GM21529 (cell line): ENCODE data around the gene FCRL4.
"Not testable (repeated sequence)": the region's sequence is repeated elsewhere in the genome, so short reads cannot be mapped to it uniquely, and the experiment has no call there.

Experiments
- ATAC-seq: cut with Tn5 transposase; IDR thresholded peaks from one replicate; pipeline ENCODE4 v1.9.1; 2021; ENCODE audit not compliant: unreplicated experiment

FCRL4 gene

DNA sequence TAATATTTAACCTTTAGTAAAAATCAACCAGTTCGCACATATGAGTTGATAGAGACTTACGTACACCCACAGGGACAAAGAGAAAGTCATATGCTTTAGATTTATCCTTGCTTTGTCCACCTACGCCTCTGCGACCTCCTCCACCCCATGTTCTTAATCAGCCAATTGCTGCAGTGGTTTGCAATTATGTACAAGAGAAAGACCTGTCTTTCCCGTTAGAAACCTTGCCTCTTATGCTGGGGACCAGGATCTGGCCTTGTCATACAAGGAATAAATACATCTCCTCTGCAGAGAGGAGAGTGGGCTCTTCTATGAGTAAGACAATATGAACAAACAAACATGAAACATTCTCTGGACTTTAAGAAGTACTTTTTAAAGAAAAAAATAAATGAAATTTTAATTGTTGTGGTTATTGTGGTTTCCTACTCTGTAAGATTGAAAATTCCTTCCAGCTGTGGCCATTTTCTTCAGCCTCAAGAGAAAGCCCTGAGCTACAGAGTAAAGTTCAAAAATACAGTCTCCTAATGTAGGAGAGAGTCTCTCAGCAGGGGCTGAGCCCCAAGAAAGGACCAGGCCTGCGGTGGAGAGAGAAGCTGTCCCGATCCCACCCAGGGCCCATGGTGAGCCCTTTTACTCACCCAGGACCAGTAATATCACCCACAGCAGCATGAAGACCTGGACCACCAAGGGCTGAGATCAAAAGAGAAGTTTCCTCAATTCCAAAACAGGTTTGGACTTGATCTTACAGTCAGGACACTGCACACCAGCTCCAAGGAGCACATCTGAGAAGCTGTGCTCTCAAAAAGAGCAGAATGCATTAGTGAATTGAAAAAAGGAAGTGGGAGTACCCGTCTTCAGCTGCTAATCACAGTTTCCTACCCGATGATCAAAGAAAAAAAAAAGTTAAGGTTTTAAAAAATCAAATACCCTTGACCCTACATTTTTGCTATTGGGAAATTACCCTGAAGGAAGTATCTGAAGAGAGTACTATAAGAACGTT, 45.9 kb downstream of the FCRL4 start, which contains the start of gene FCRL5:
FCRL5 (minus strand) TSS at position 822 of the 1,000 bp plus-strand sequence; CDS start at position 669, 153 bp downstream.
- ATAC-seq, result peak; percentile 73

DNA sequence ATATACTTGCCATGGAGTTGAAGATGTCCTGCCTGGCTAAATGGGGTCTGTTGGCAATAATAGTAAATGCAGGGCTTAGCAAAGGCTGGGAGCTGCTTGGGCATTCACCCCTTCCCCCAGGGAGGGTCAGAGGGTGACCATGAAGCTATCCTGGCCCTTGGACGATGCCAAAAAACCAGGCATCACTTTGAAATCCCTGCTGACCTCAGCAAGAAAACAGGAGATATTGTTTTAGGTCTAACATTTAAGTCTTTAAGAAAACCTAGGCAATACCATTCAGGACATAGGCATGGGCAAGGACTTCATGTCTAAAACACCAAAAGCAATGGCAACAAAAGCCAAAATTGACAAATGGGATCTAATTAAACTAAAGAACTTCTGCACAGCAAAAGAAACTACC, 49.8 kb downstream of the FCRL4 start:
- not testable (repeated sequence) for ATAC-seq

GRCh38 chr1:157542676-157543075, 55.2 kb downstream of the FCRL4 start:
- no peak for ATAC-seq

GRCh38 chr1:157540852-157541251, 57.0 kb downstream of the FCRL4 start:
- ATAC-seq, result no peak

DNA sequence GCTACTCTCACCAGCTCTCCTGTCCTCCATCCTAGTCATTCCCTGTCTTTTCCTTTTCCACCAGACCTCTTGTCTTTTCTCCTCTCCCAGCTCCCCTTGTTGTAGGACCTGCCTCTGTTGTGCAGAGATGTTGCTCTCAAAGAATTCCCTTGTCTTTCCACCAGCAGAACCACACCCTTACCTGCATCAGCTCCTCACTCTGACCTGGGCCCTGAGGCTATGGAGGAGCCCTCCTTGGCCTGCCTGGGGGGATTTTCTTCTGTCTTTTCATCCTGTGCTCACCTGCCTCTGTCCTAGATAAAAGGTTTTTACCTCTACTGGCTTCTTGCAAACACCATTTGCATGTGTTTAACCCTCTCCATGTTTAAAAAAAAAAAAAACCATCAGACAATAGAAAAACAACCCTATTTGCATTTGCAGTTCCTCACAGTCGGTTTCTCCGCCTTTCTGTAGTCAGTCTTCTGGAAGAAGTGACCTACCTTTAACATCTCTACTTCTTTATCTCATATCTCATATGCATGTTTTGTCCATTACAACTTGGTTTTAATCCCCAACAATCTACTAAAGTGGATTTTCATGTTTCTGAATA, 57.6 kb downstream of the FCRL4 start:
- ATAC-seq, result no peak

GRCh38 chr1:157539568-157539967, 58.3 kb downstream of the FCRL4 start:
- ATAC-seq, result no peak

- ATAC-seq, result peak; percentile 44
Measured at GRCh38 chr1:157532569-157532968, 65.3 kb downstream of the FCRL4 start.

DNA sequence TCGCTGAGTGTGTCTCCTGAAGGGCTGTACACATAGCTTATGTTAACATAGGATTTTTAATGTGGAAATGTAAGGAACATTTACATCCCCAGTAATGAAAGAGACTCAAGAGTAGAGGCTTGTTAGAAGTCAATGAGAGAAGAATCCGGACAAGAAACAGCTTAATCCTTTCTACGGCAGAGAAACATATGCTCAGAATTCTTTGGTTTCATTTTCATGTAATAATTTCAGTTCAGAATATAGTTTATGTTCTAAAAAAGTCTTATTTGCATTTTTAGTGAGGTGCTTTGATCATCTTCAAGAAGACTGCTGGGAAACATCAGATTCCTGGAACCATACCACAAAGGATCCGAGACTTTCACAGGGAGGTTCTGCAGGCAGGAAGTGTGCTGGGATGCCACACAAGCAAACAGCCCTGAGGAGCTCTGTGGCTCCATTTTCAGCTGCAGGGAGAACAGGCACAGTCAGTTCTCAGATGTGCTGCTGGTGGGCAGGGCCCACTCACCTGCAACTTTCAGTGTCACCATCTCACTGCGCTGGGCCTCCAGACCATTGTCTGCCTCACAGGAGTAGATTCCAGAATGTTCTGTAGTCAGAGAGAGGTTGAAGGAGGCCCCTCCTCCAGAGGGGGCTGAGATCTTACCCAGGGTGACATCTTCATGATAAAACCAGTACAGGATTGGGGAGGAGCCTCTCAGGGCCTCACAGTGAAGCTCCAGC, 74.0 kb downstream of the FCRL4 start:
- peak; percentile 85 for ATAC-seq
